ENCODE results near the gene PDE3A. TPM values are rescaled to one million over a fixed set of nuclear protein-coding genes. Genes with fewer than 3 reads are reported as not detected.

The PDE3A gene
- total and polyA plus RNA-seq, 10 of the 15 experiments (the other 5 are each of a cell fraction or from before 2014, with no cell fraction given): 0.01 to 2.6 (median 1.5) TPM

- H3K27ac ChIP-seq (ENCODE audit: control insufficient read depth, insufficient read depth): no peak overlapping the region
- no TSS peak for BruUV-seq (replicated peaks)
- no peaks in the 10 kb centered on the region for H4K20me1 ChIP-seq (ENCODE audit: control insufficient read depth, insufficient read depth)
- no peaks in the 10 kb centered on the region for H3K36me3 ChIP-seq (ENCODE audit: control insufficient read depth in 2 of 2, insufficient read depth in 2 of 2, low read length in 1 of 2)
- WGBS (ENCODE audit: insufficient coverage, insufficient replicate concordance, low lambda C conversion rate, missing lambda C conversion rate): 0% methylated on average over 1 of the region's 1 CpG
- RAD21 ChIA-PET (ENCODE audit: unreplicated experiment): no interaction called here
- intact Hi-C loops (cut with micrococcal nuclease; ENCODE audit: unreplicated experiment): loop anchor here (5.0 to 10.0 kb wide), 2 partner anchors 337 to 715 kb away; no protein-coding TSS in a partner anchor
- in situ Hi-C loops (cut with MboI): no loop called here
- H3K79me2 ChIP-seq (ENCODE audit: control insufficient read depth, insufficient read depth, low read length): no peaks in the 10 kb centered on the region
- H3K27me3 ChIP-seq (replicated peaks in 1 of 2; ENCODE audit: control insufficient read depth in 2 of 2, insufficient read depth in 2 of 2, low read length in 1 of 2): no peaks in the 10 kb centered on the region
- H3K4me2 ChIP-seq (ENCODE audit: control insufficient read depth, insufficient read depth): no peak overlapping the region
- no peak for ATAC-seq
- no peaks in the 10 kb centered on the region for H3K4me1 ChIP-seq (ENCODE audit: control insufficient read depth, insufficient read depth, low read length)
- no peaks in the 10 kb centered on the region for H3K9me3 ChIP-seq (replicated peaks; ENCODE audit: control insufficient read depth, insufficient read depth, low read length)
- TF ChIP-seq ZZZ3 (IDR thresholded peaks at IDR 0.05; ENCODE audit: control insufficient read depth, insufficient read length, low read depth): no peak
- TF ChIP-seq, protein P1, sequence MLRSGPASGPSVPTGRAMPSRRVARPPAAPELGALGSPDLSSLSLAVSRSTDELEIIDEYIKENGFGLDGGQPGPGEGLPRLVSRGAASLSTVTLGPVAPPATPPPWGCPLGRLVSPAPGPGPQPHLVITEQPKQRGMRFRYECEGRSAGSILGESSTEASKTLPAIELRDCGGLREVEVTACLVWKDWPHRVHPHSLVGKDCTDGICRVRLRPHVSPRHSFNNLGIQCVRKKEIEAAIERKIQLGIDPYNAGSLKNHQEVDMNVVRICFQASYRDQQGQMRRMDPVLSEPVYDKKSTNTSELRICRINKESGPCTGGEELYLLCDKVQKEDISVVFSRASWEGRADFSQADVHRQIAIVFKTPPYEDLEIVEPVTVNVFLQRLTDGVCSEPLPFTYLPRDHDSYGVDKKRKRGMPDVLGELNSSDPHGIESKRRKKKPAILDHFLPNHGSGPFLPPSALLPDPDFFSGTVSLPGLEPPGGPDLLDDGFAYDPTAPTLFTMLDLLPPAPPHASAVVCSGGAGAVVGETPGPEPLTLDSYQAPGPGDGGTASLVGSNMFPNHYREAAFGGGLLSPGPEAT (IDR thresholded peaks at IDR 0.05; ENCODE audit: low read depth): no peak
- no peak for TF ChIP-seq YY1 (IDR thresholded peaks at IDR 0.05; ENCODE audit: low read depth, low read length)
- TF ChIP-seq RUNX3 (IDR thresholded peaks at IDR 0.05; ENCODE audit: low read length): no peak
- TF ChIP-seq FOXM1 (IDR thresholded peaks at IDR 0.05; ENCODE audit: low read depth, low read length): no peak
- TF ChIP-seq RB1 (IDR thresholded peaks at IDR 0.05; ENCODE audit: borderline replicate concordance): no peak
- TF ChIP-seq, protein P2, sequence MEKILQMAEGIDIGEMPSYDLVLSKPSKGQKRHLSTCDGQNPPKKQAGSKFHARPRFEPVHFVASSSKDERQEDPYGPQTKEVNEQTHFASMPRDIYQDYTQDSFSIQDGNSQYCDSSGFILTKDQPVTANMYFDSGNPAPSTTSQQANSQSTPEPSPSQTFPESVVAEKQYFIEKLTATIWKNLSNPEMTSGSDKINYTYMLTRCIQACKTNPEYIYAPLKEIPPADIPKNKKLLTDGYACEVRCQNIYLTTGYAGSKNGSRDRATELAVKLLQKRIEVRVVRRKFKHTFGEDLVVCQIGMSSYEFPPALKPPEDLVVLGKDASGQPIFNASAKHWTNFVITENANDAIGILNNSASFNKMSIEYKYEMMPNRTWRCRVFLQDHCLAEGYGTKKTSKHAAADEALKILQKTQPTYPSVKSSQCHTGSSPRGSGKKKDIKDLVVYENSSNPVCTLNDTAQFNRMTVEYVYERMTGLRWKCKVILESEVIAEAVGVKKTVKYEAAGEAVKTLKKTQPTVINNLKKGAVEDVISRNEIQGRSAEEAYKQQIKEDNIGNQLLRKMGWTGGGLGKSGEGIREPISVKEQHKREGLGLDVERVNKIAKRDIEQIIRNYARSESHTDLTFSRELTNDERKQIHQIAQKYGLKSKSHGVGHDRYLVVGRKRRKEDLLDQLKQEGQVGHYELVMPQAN (conservative IDR thresholded peaks at IDR 0.05): no peak
- H2AFZ ChIP-seq (ENCODE audit: control insufficient read depth, low read depth, low read length): no peak overlapping the region
- no peak overlapping the region for H3K9ac ChIP-seq (ENCODE audit: control insufficient read depth, insufficient read depth, low read length)
- POLR2A ChIA-PET: no interaction called here
- CTCF ChIA-PET: no interaction called here
- no peak overlapping the region for H3K4me3 ChIP-seq
- FAIRE-seq: no peak
- no peak for DNase-seq (ENCODE audit: low read depth, low spot score)
- SMC1A ChIA-PET (ENCODE audit: uncharacterized antibody, unreplicated experiment): no interaction called here
These were observed 91.6 kb downstream of the PDE3A start for GRCh38 chr12:20459920-20460319.
